Inferior parietal cortex (tissue), 1 donor: ENCODE measurements around the gene CLIP4.

Experiments
- DNase-seq: peaks from one replicate; pipeline ENCODE4 v3.0.0-alpha.2; 2016; ENCODE audit errors: extremely low spot score

The CLIP4 gene

GRCh38 chr2:29191817-29192216 lies 76.6 kb downstream of the CLIP4 start:
- no peak for DNase-seq

GRCh38 chr2:29192526-29192925 lies 77.3 kb downstream of the CLIP4 start:
- no peak for DNase-seq

- DNase-seq = no peak
Measured at GRCh38 chr2:29193111-29193510, 77.9 kb downstream of the CLIP4 start.

GRCh38 chr2:29193681-29194080 lies 78.5 kb downstream of the CLIP4 start:
- DNase-seq = no peak

- no peak for DNase-seq
Measured at GRCh38 chr2:29195796-29196195, 80.6 kb downstream of the CLIP4 start.

GRCh38 chr2:29196792-29197788 lies 81.9 kb downstream of the CLIP4 start:
- peak; percentile 79 for DNase-seq

- DNase-seq = no peak
Measured at GRCh38 chr2:29201979-29202378, 86.8 kb downstream of the CLIP4 start.

- DNase-seq = no peak
Measured at GRCh38 chr2:29202819-29203495, 87.7 kb downstream of the CLIP4 start.

- DNase-seq = no peak
Measured at GRCh38 chr2:29206941-29207340, 91.7 kb downstream of the CLIP4 start.

- no peak for DNase-seq
Measured at GRCh38 chr2:29207352-29208148, 92.3 kb downstream of the CLIP4 start.

- DNase-seq = no peak
Measured at GRCh38 chr2:29209551-29209950, 94.3 kb downstream of the CLIP4 start.

- no peak for DNase-seq
Measured at GRCh38 chr2:29212009-29212408, 96.8 kb downstream of the CLIP4 start.

- DNase-seq = no peak
Measured at GRCh38 chr2:29213888-29214291, 98.7 kb downstream of the CLIP4 start.

GRCh38 chr2:29215073-29215472 lies 99.9 kb downstream of the CLIP4 start:
- no peak for DNase-seq

GRCh38 chr2:29215739-29216608 lies 100.8 kb downstream of the CLIP4 start:
- no peak for DNase-seq

- DNase-seq = no peak
Measured at GRCh38 chr2:29216609-29216909, 101.3 kb downstream of the CLIP4 start.

GRCh38 chr2:29218071-29218470 lies 102.9 kb downstream of the CLIP4 start:
- DNase-seq = no peak

- no peak for DNase-seq
Measured at GRCh38 chr2:29218550-29219125, 103.4 kb downstream of the CLIP4 start.

- no peak for DNase-seq
Measured at GRCh38 chr2:29219374-29219773, 104.2 kb downstream of the CLIP4 start.

- no peak for DNase-seq
Measured at GRCh38 chr2:29220506-29221270, 105.5 kb downstream of the CLIP4 start.
